Calu3 (cell line): Measurements from ENCODE around the gene SLMAP. TPM values are rescaled to one million over a fixed set of nuclear protein-coding genes. Genes with fewer than 3 reads are reported as not detected.
"Not testable (repeated sequence)": the region's sequence is repeated elsewhere in the genome, so short reads cannot be mapped to it uniquely, and the experiment has no call there.

Experiments used
- BruUV-seq: library from RNA; stranded (reverse); fragments of 400-500 nt; replicated peaks from 2 replicates; lab custom pipeline; 2021; lab: Mats Ljungman, UMichigan
- CTCF ChIA-PET: fragments of 300-600 bp; sonication (Branson Sonifier 250); formaldehyde crosslinking; loops from one replicate; lab custom pipeline; 2022; ENCODE audit warnings: antibody characterized with exemption; lab: Charles Lee
- DNase-seq: peaks from one replicate; pipeline ENCODE4 v3.0.0; 2022
- H3K27ac Mint-ChIP-seq: one replicate; pipeline ENCODE4 v1.8.0; 2022; ENCODE audit warnings: mixed read lengths; ENCODE audit not compliant: unreplicated experiment
- H3K27me3 Mint-ChIP-seq: one replicate; pipeline ENCODE4 v1.8.0; 2022; ENCODE audit warnings: mixed read lengths; ENCODE audit not compliant: unreplicated experiment
- H3K36me3 Mint-ChIP-seq: one replicate; pipeline ENCODE4 v1.8.0; 2022; ENCODE audit warnings: mild to moderate bottlenecking, moderate library complexity, mixed read lengths; ENCODE audit not compliant: insufficient read depth, unreplicated experiment
- H3K4me1 Mint-ChIP-seq: one replicate; pipeline ENCODE4 v1.8.0; 2022; ENCODE audit warnings: mild to moderate bottlenecking, low read depth, mixed read lengths; ENCODE audit not compliant: unreplicated experiment
- H3K4me3 Mint-ChIP-seq: one replicate; pipeline ENCODE4 v1.8.0; 2022; ENCODE audit warnings: mild to moderate bottlenecking, low read depth, moderate library complexity, mixed read lengths; ENCODE audit not compliant: unreplicated experiment
- H3K9me3 Mint-ChIP-seq: one replicate; pipeline ENCODE4 v1.8.0; 2022; ENCODE audit warnings: low read depth, mixed read lengths; ENCODE audit not compliant: unreplicated experiment
- CTCF ChIP-seq: fragments of 200-600 bp; IDR thresholded peaks from one replicate; pipeline ENCODE4 v1.8.0; 2022; ENCODE audit warnings: antibody characterized with exemption; ENCODE audit not compliant: unreplicated experiment
- intact Hi-C: fragments of 100-400 bp; cut with micrococcal nuclease; formaldehyde crosslinking; loops from one replicate; pipeline ENCODE4 v1.10.0; 2022; ENCODE audit not compliant: unreplicated experiment
- total RNA-seq: library from RNA; stranded (reverse); gene quantifications from 2 replicates; pipeline ENCODE4 v1.2.3, GENCODE V29; 2022

Gene SLMAP
- total RNA-seq, 1 experiment from 2014 or later: 114 TPM

- Mint-ChIP-seq H3K36me3 (peaks cover 18% of the 10 kb centered on the region), H3K27me3 (no peaks in the 10 kb centered on the region), H3K27ac (no peak overlapping the region), H3K9me3 (no peaks in the 10 kb centered on the region), H3K4me3 (no peak overlapping the region), H3K4me1 (no peaks in the 10 kb centered on the region)
- BruUV-seq: no TSS peak
- TF ChIP-seq CTCF: no peak
- intact Hi-C loops: loop anchor here (10.0 kb wide), 1 partner anchor 222 kb away; no protein-coding TSS in a partner anchor
- CTCF ChIA-PET: interaction anchor here (0.6 kb wide), 2 partner anchors 13 to 305 kb away, joined by 4 read pairs; no protein-coding TSS in a partner anchor
- DNase-seq: no peak
These were observed 100.6 kb downstream of the SLMAP start for GRCh38 chr3:57856675-57857074.

GRCh38 chr3:57862894-57863293 lies 106.8 kb downstream of the SLMAP start:
- Mint-ChIP-seq H3K4me3 (no peak overlapping the region), H3K9me3 (no peaks in the 10 kb centered on the region), H3K27ac (no peak overlapping the region), H3K36me3 (peaks cover 35% of the 10 kb centered on the region), H3K27me3 (no peaks in the 10 kb centered on the region), H3K4me1 (no peaks in the 10 kb centered on the region)
- CTCF ChIA-PET: no interaction called here
- no peak for DNase-seq
- intact Hi-C loops: no loop called here
- TF ChIP-seq CTCF: no peak
- no TSS peak for BruUV-seq

GRCh38 chr3:57863380-57863779 lies 107.3 kb downstream of the SLMAP start:
- Mint-ChIP-seq H3K4me3 (no peak overlapping the region), H3K4me1 (no peaks in the 10 kb centered on the region), H3K27ac (no peak overlapping the region), H3K27me3 (no peaks in the 10 kb centered on the region), H3K9me3 (no peaks in the 10 kb centered on the region), H3K36me3 (peaks cover 30% of the 10 kb centered on the region)
- BruUV-seq: no TSS peak
- DNase-seq: no peak
- intact Hi-C loops: no loop called here
- no peak for TF ChIP-seq CTCF
- CTCF ChIA-PET: no interaction called here

- no peaks in the 10 kb centered on the region for H3K9me3 Mint-ChIP-seq
- peaks cover 27% of the 10 kb centered on the region for H3K36me3 Mint-ChIP-seq
- no peaks in the 10 kb centered on the region for H3K27me3 Mint-ChIP-seq
- BruUV-seq: no TSS peak
- CTCF ChIA-PET: no interaction called here
- no peak for DNase-seq
- H3K4me3 Mint-ChIP-seq: no peak overlapping the region
- peak; percentile 10 for TF ChIP-seq CTCF
- no peak overlapping the region for H3K27ac Mint-ChIP-seq
- no peaks in the 10 kb centered on the region for H3K4me1 Mint-ChIP-seq
- intact Hi-C loops: no loop called here
These were observed 108.7 kb downstream of the SLMAP start for GRCh38 chr3:57864853-57865252.

GRCh38 chr3:57869110-57869509 lies 113.0 kb downstream of the SLMAP start:
- H3K27ac Mint-ChIP-seq, intact Hi-C loops, H3K27me3 Mint-ChIP-seq, BruUV-seq, H3K4me1 Mint-ChIP-seq, H3K4me3 Mint-ChIP-seq, CTCF ChIA-PET, H3K9me3 Mint-ChIP-seq, DNase-seq: not testable (repeated sequence)
- peaks cover 19% of the 10 kb centered on the region for H3K36me3 Mint-ChIP-seq
